ENCODE results near the gene SOX6.

SOX6 gene

GRCh38 chr11:16177688-16178087, 178.7 kb downstream of the SOX6 start:
- H3K4me3 ChIP-seq, result no peak overlapping the region
- no peak for DNase-seq
- intact Hi-C loops (cut with DNase I; ENCODE audit: low total_unique reads), result no loop called here
- no peaks in the 10 kb centered on the region for H3K9me3 ChIP-seq
- H3K27me3 ChIP-seq, result no peaks in the 10 kb centered on the region
- peaks cover 0 to 21% (median 0%) of the 10 kb centered on the region in 4 donors for H3K4me1 ChIP-seq
- H3K27ac ChIP-seq, result no peak overlapping the region
- TF ChIP-seq CTCF (IDR thresholded peaks at IDR 0.05), result no peak
- no peaks in the 10 kb centered on the region for H3K36me3 ChIP-seq

- TF ChIP-seq CTCF (IDR thresholded peaks at IDR 0.05), result no peak
- no peaks in the 10 kb centered on the region for H3K27me3 ChIP-seq
- no peak for DNase-seq
These were observed 182.5 kb downstream of the SOX6 start for GRCh38 chr11:16173798-16174197.

GRCh38 chr11:16171882-16172281, 184.5 kb downstream of the SOX6 start:
- no peak for DNase-seq
- Histone ChIP-seq H3K4me1 (peaks cover 0 to 11% (median 0%) of the 10 kb centered on the region in 4 donors), H3K9me3 (no peaks in the 10 kb centered on the region), H3K4me3 (no peak overlapping the region), H3K27me3 (no peaks in the 10 kb centered on the region), H3K36me3 (no peaks in the 10 kb centered on the region), H3K27ac (no peak overlapping the region)
- no peak for TF ChIP-seq CTCF (IDR thresholded peaks at IDR 0.05)
- intact Hi-C loops (cut with DNase I; ENCODE audit: low total_unique reads), result no loop called here

More at GRCh38 chr11:16173798-16174197, 182.5 kb downstream of the SOX6 start:
- Histone ChIP-seq H3K4me1 (peaks cover 0 to 24% (median 0%) of the 10 kb centered on the region in 4 donors), H3K4me3 (no peak overlapping the region), H3K27ac (no peak overlapping the region), H3K9me3 (no peaks in the 10 kb centered on the region), H3K36me3 (no peaks in the 10 kb centered on the region)
- intact Hi-C loops (cut with DNase I; ENCODE audit: low total_unique reads), result no loop called here

GRCh38 chr11:16169956-16170847, 186.1 kb downstream of the SOX6 start:
- Histone ChIP-seq H3K27me3 (no peaks in the 10 kb centered on the region), H3K4me3 (no peak overlapping the region), H3K36me3 (no peaks in the 10 kb centered on the region), H3K27ac (no peak overlapping the region), H3K9me3 (no peaks in the 10 kb centered on the region), H3K4me1 (peaks cover 0 to 11% (median 0%) of the 10 kb centered on the region in 4 donors)
- no peak for DNase-seq
- no peak for TF ChIP-seq CTCF (IDR thresholded peaks at IDR 0.05)
- intact Hi-C loops (cut with DNase I; ENCODE audit: low total_unique reads), result no loop called here

- Histone ChIP-seq H3K4me1 (peaks cover 0 to 11% (median 0%) of the 10 kb centered on the region in 4 donors), H3K9me3 (no peaks in the 10 kb centered on the region), H3K4me3 (no peak overlapping the region), H3K27me3 (no peaks in the 10 kb centered on the region), H3K36me3 (no peaks in the 10 kb centered on the region), H3K27ac (no peak overlapping the region)
- no peak for TF ChIP-seq CTCF (IDR thresholded peaks at IDR 0.05)
- intact Hi-C loops (cut with DNase I; ENCODE audit: low total_unique reads), result no loop called here
- DNase-seq, result no peak
These were observed 186.8 kb downstream of the SOX6 start for GRCh38 chr11:16169541-16169940.

Measured in tibial artery (tissue), 4 donors.